HL-60 (cell line): ENCODE results near the gene WDFY4.

Experiments
- DNase-seq, 2 experiments: peaks; one replicate each; pipeline ENCODE4 v3.0.0-alpha.2; 2010 to 2020; ENCODE audit warnings: low read depth in 1 of 2, low spot score in 1 of 2
- H3K27ac ChIP-seq: fragments of 250-450 bp; sonication (Bioruptor Pico); replicated peaks from 2 replicates; pipeline ENCODE4 v1.5.1; 2020; ENCODE audit warnings: mild to moderate bottlenecking, moderate library complexity
- H3K27me3 ChIP-seq: fragments of 250-450 bp; sonication (Bioruptor Pico); 2 replicates; pipeline ENCODE4 v1.5.1; 2021; ENCODE audit warnings: mild to moderate bottlenecking, moderate library complexity; ENCODE audit not compliant: insufficient read depth, poor library complexity, severe bottlenecking
- H3K4me3 ChIP-seq: replicated peaks from 2 replicates; pipeline ENCODE4 v1.5.1; 2011; ENCODE audit warnings: mild to moderate bottlenecking, control low read depth, low read length; ENCODE audit not compliant: insufficient read depth
- CTCF ChIP-seq: IDR thresholded peaks from one replicate; pipeline ENCODE4 v1.5.1; 2011; ENCODE audit warnings: low read length, control low read depth, inconsistent platforms; ENCODE audit not compliant: insufficient read depth
- GABPA ChIP-seq: IDR thresholded peaks from 2 replicates; pipeline ENCODE4 v1.6.1; 2012; ENCODE audit warnings: low read depth
- POLR2AphosphoS5 ChIP-seq: IDR thresholded peaks from 2 replicates; pipeline ENCODE4 v1.6.1; 2012; ENCODE audit warnings: low read depth
- REST ChIP-seq: IDR thresholded peaks from 2 replicates; pipeline ENCODE4 v1.6.1; 2012; ENCODE audit warnings: low read depth; ENCODE audit not compliant: insufficient replicate concordance
- SPI1 ChIP-seq: IDR thresholded peaks from 2 replicates; pipeline ENCODE4 v1.6.1; 2012; ENCODE audit warnings: low read depth, mild to moderate bottlenecking, borderline replicate concordance

Gene WDFY4

GRCh38 chr10:48794074-48794473 lies 109.4 kb downstream of the WDFY4 start:
- no peak for DNase-seq
- no peak overlapping the region for H3K27ac ChIP-seq
- no peaks in the 10 kb centered on the region for H3K27me3 ChIP-seq
- no peak for TF ChIP-seq POLR2AphosphoS5
- no peak for TF ChIP-seq SPI1
- no peak for TF ChIP-seq CTCF
- TF ChIP-seq GABPA: no peak
- TF ChIP-seq REST: no peak
- H3K4me3 ChIP-seq: no peak overlapping the region

GRCh38 chr10:48796713-48797245 lies 112.1 kb downstream of the WDFY4 start:
- no peak overlapping the region for H3K4me3 ChIP-seq
- H3K27ac ChIP-seq: no peak overlapping the region
- no peaks in the 10 kb centered on the region for H3K27me3 ChIP-seq
- TF ChIP-seq POLR2AphosphoS5 (no peak), GABPA (no peak), SPI1 (no peak), CTCF (no peak)
- DNase-seq: no peak

- no peak overlapping the region for H3K27ac ChIP-seq
- no peak for DNase-seq
- TF ChIP-seq POLR2AphosphoS5: no peak
- no peak for TF ChIP-seq CTCF
- TF ChIP-seq GABPA: no peak
- TF ChIP-seq REST: no peak
- TF ChIP-seq SPI1: no peak
- no peak overlapping the region for H3K4me3 ChIP-seq
- no peaks in the 10 kb centered on the region for H3K27me3 ChIP-seq
These were observed 113.2 kb downstream of the WDFY4 start for GRCh38 chr10:48797830-48798229.

GRCh38 chr10:48798481-48799254 lies 114.0 kb downstream of the WDFY4 start:
- DNase-seq: no peak
- Histone ChIP-seq H3K4me3 (no peak overlapping the region), H3K27me3 (no peaks in the 10 kb centered on the region), H3K27ac (no peak overlapping the region)
- no peak for TF ChIP-seq CTCF
- TF ChIP-seq POLR2AphosphoS5: no peak
- TF ChIP-seq SPI1: no peak
- TF ChIP-seq GABPA: no peak
- TF ChIP-seq REST: no peak
